SK-N-SH (cell line): ENCODE measurements around the gene NTN1. TPM values are rescaled to one million over a fixed set of nuclear protein-coding genes. Genes with fewer than 3 reads are reported as not detected.
A peak's percentile ranks its signal among the peaks of the same experiment; 100 is the strongest.

ENCODE experiments used
- CTCF ChIA-PET: fragments of 300-600, 350-600 bp; formaldehyde crosslinking; extraction: SDS; loops from one replicate; lab custom pipeline; 2021; lab: Yijun Ruan, JAX
- POLR2A ChIA-PET: fragments of 350-600 bp; sonication (Branson Sonifier 250); formaldehyde crosslinking; extraction: SDS; loops from one replicate; lab custom pipeline; 2020; ENCODE audit warnings: antibody characterized with exemption, inconsistent platforms; lab: Yijun Ruan, JAX
- DNase-seq: peaks from one replicate; pipeline ENCODE4 v3.0.0; 2012
- H2AFZ ChIP-seq: fragments of 200-600 bp; sonication (generic); 2 replicates; pipeline ENCODE4 v1.8.1; 2016; ENCODE audit warnings: antibody characterized with exemption, mild to moderate bottlenecking, low read depth
- H3F3A ChIP-seq: fragments of 200-600 bp; sonication (generic); replicated peaks from 2 replicates; pipeline ENCODE3; 2016; ENCODE audit warnings: antibody characterized with exemption, mild to moderate bottlenecking; ENCODE audit not compliant: insufficient read depth
- H3K27ac ChIP-seq, 2 experiments: fragments of 200-500 bp in 1 of 2; fragments of 200-600 bp in 1 of 2; sonication (Bioruptor generic) in 1 of 2; sonication (generic), shearing (Covaris generic) in 1 of 2; 2 replicates each; pipeline versions ENCODE4 v1.5.1 to v1.6.1; 2014 to 2016; ENCODE audit warnings: low read depth in 2 of 2, inconsistent platforms in 1 of 2, low read length in 1 of 2, mild to moderate bottlenecking in 1 of 2, mixed read lengths in 1 of 2
- H3K27me3 ChIP-seq: fragments of 200-600 bp; sonication (generic), shearing (Covaris generic); 2 replicates; pipeline ENCODE4 v1.6.1; 2016; ENCODE audit warnings: mixed run types; ENCODE audit not compliant: insufficient read depth
- H3K36me3 ChIP-seq, 2 experiments: fragments of 200-500 bp in 1 of 2; fragments of 200-600 bp in 1 of 2; sonication (Bioruptor generic) in 1 of 2; sonication (generic) in 1 of 2; replicated peaks in 1 of 2; 2 replicates each; pipeline versions ENCODE3 to v1.5.1; 2014 to 2016; ENCODE audit warnings: low read length in 1 of 2, mild to moderate bottlenecking in 1 of 2; ENCODE audit not compliant: insufficient read depth in 2 of 2, control insufficient read depth in 1 of 2
- H3K4me1 ChIP-seq, 2 experiments: fragments of 200-500 bp in 1 of 2; fragments of 200-600 bp in 1 of 2; sonication (Bioruptor generic) in 1 of 2; sonication (generic), shearing (Covaris generic) in 1 of 2; 2 replicates each; pipeline versions ENCODE4 v1.5.1 to v1.6.1; 2014 to 2016; ENCODE audit warnings: low read depth in 1 of 2, low read length in 1 of 2, mixed run types in 1 of 2; ENCODE audit not compliant: insufficient read depth in 2 of 2, control insufficient read depth in 1 of 2
- H3K4me2 ChIP-seq: fragments of 200-600 bp; sonication (generic), shearing (Covaris generic); 2 replicates; pipeline ENCODE4 v1.6.1; 2017; ENCODE audit warnings: mixed run types
- H3K4me3 ChIP-seq, 2 experiments: fragments of 200-500 bp in 1 of 2; fragments of 200-600 bp in 1 of 2; sonication (Bioruptor generic) in 1 of 2; sonication (generic), shearing (Covaris generic) in 1 of 2; 2 replicates each; pipeline versions ENCODE4 v1.5.1 to v1.8.1; 2014 to 2016; ENCODE audit warnings: low read depth in 2 of 2, inconsistent platforms in 1 of 2, low read length in 1 of 2, mild to moderate bottlenecking in 1 of 2, mixed read lengths in 1 of 2, moderate library complexity in 1 of 2
- H3K79me2 ChIP-seq: fragments of 200-600 bp; sonication (generic); 2 replicates; pipeline ENCODE4 v1.8.1; 2017; ENCODE audit warnings: mild to moderate bottlenecking; ENCODE audit not compliant: insufficient read depth
- H3K9ac ChIP-seq: fragments of 200-600 bp; sonication (generic); 2 replicates; pipeline ENCODE4 v1.6.1; 2017; ENCODE audit warnings: mixed run types
- H3K9me2 ChIP-seq: fragments of 200-600 bp; sonication (generic); 2 replicates; pipeline ENCODE4 v1.6.1; 2017; ENCODE audit warnings: mixed run types
- H3K9me3 ChIP-seq: fragments of 200-600 bp; sonication (generic); 2 replicates; pipeline ENCODE4 v1.6.1; 2017; ENCODE audit warnings: mixed run types, mild to moderate bottlenecking, moderate library complexity
- H4K20me1 ChIP-seq: fragments of 200-600 bp; sonication (generic); 2 replicates; pipeline ENCODE4 v1.6.1; 2017; ENCODE audit warnings: mild to moderate bottlenecking, mixed run types; ENCODE audit not compliant: insufficient read depth
- ELF1 ChIP-seq: IDR thresholded peaks from 2 replicates; pipeline ENCODE4 v1.4.0; 2012
- EP300 ChIP-seq, 2 experiments: IDR thresholded peaks; 2 replicates each; pipeline versions ENCODE4 v1.4.0 to v1.6.1; 2012; ENCODE audit warnings: borderline replicate concordance in 1 of 2, low read depth in 1 of 2, low read length in 1 of 2
- EZH2phosphoT487 ChIP-seq: fragments of 200-600 bp; sonication (generic); IDR thresholded peaks from 2 replicates; pipeline ENCODE4 v1.6.1; 2017; ENCODE audit warnings: low read depth, mixed run types, mild to moderate bottlenecking, antibody characterized with exemption, moderate library complexity, borderline replicate concordance
- FOSL2 ChIP-seq: IDR thresholded peaks from 2 replicates; pipeline ENCODE4 v1.4.0; 2012; ENCODE audit warnings: low read depth, mild to moderate bottlenecking, moderate library complexity, borderline replicate concordance
- FOXJ3 ChIP-seq: sonication (generic); formaldehyde crosslinking; IDR thresholded peaks from 2 replicates; pipeline ENCODE4 v1.5.1; 2020; ENCODE audit warnings: mild to moderate bottlenecking, missing genetic modification reagents
- GABPA ChIP-seq: IDR thresholded peaks from 2 replicates; pipeline ENCODE4 v1.4.0; 2012; ENCODE audit warnings: low read depth, mild to moderate bottlenecking
- GATA2 ChIP-seq: sonication (generic); formaldehyde crosslinking; IDR thresholded peaks from 2 replicates; pipeline ENCODE4 v1.5.0; 2020; ENCODE audit warnings: mild to moderate bottlenecking, missing genetic modification reagents
- JUND ChIP-seq: IDR thresholded peaks from 2 replicates; pipeline ENCODE4 v1.4.0; 2012
- MXI1 ChIP-seq: IDR thresholded peaks from 2 replicates; pipeline ENCODE4 v1.6.1; 2012; ENCODE audit warnings: mild to moderate bottlenecking, low read depth, low read length, improper control_type of control experiment
- NRF1 ChIP-seq: IDR thresholded peaks from 2 replicates; pipeline ENCODE4 v1.6.1; 2012; ENCODE audit warnings: low read depth, mild to moderate bottlenecking, low read length
- POLR2AphosphoS5 ChIP-seq: IDR thresholded peaks from 2 replicates; pipeline ENCODE4 v1.6.1; 2012; ENCODE audit warnings: low read depth, low read length
- RFX5 ChIP-seq: IDR thresholded peaks from 2 replicates; pipeline ENCODE4 v1.6.1; 2012; ENCODE audit warnings: mild to moderate bottlenecking, improper control_type of control experiment, low read length
- SIN3A ChIP-seq: IDR thresholded peaks from 2 replicates; pipeline ENCODE4 v1.6.1; 2012; ENCODE audit warnings: low read depth, mild to moderate bottlenecking, low read length, moderate library complexity, borderline replicate concordance
- TCF12 ChIP-seq: IDR thresholded peaks from 2 replicates; pipeline ENCODE4 v1.4.0; 2012
- whole genome bisulfite sequencing: methylation state at CpG from one replicate; pipeline ENCODE4 v1.1.6; 2017; ENCODE audit warnings: low lambda C conversion rate; 5-methylcytosine and 5-hydroxymethylcytosine counted together
- polyA plus RNA-seq, 3 experiments: library from polyadenylated mRNA; depleted of rRNA; stranded (reverse); fragments of >200 nt; gene quantifications; 2 replicates each; pipeline ENCODE4 v1.2.3, GENCODE V29; 2012
- TF ChIP-seq, protein P1 (sequence below): fragments of 200-600 bp; sonication (generic); IDR thresholded peaks from 2 replicates; pipeline ENCODE4 v1.6.1; 2017; ENCODE audit warnings: antibody characterized with exemption, mild to moderate bottlenecking, moderate library complexity
- TF ChIP-seq, protein P2 (sequence below): fragments of 150-350 bp; IDR thresholded peaks from 2 replicates; pipeline ENCODE4 v1.6.1; 2017; ENCODE audit warnings: antibody characterized with exemption, low read length, low read depth, borderline replicate concordance

NTN1 gene
- polyA plus RNA-seq, 1 of the 3 experiments (the other 2 are of a cell fraction), result 0.05 TPM

DNA sequence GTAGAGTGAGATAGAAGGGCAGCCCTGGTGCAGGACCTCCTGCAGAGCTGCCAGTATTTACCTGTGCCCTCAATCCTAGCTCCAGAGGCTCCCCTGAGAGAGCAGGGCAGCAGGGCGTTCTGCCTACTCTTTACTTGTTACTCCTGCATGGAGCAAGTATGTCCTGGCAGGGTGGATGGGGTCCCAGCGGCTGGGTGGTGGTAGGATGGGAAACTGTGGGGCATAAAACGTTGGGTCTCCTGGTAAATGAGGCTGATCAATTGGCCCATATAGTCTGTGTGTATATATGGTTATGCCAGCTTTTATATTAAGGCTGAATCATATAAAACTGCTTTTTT is 192.0 kb downstream of the NTN1 start:
- no peak for DNase-seq
- H2AFZ ChIP-seq, result no peak overlapping the region
- no peaks in the 10 kb centered on the region for H3K79me2 ChIP-seq
- POLR2A ChIA-PET, result no interaction called here
- no peak overlapping the region for H3K4me3 ChIP-seq
- no peaks in the 10 kb centered on the region for H3K27me3 ChIP-seq
- 24% methylated on average over 3 of the region's 3 CpGs for WGBS
- H3K4me1 ChIP-seq, result peaks cover 0 to 13% of the 10 kb centered on the region in 2 experiments; a peak in 2 of 4 replicates
- no peaks in the 10 kb centered on the region for H3F3A ChIP-seq
- TF ChIP-seq EP300 (IDR thresholded peaks at IDR 0.05; ENCODE audit: borderline replicate concordance in 1 of 2, low read depth in 1 of 2, low read length in 1 of 2) (no peak), NRF1 (no peak), FOXJ3 (CRISPR knock-in tag) (no peak), GABPA (no peak), ELF1 (no peak), EZH2phosphoT487 (no peak), TCF12 (no peak)
- TF ChIP-seq, all 33 proteins: peak for 0
- no peak overlapping the region for H3K4me2 ChIP-seq
- H4K20me1 ChIP-seq, result no peaks in the 10 kb centered on the region
- H3K27ac ChIP-seq, result no peak overlapping the region
- no peaks in the 10 kb centered on the region for H3K36me3 ChIP-seq
- no peak overlapping the region for H3K9ac ChIP-seq
- peaks cover 12% of the 10 kb centered on the region; the same call in 1 of the 2 replicates for H3K9me3 ChIP-seq
- CTCF ChIA-PET, result interaction anchor here (0.6 kb wide), 1 partner anchor 59 kb away, joined by 3 read pairs; no protein-coding TSS in a partner anchor
- no peaks in the 10 kb centered on the region for H3K9me2 ChIP-seq

DNA sequence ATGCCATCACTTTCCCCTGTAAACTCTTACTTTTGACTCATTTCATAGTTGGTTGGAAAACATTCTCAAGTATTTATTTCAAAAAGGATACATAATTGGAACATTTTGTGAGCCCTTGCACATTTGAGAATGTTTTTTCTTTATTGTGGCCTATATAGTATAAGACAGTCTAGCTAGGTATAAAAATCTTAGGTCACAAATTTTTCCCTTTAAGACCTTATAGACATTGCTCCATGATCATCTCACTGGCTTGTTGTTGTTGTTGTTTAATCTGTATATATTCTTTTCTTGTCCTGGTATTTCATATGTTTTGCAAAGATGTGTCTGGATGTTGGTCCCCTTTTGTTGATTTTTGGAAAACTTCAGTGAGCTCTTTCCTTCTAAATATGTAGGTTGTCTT is 194.2 kb downstream of the NTN1 start:
- no peaks in the 10 kb centered on the region for H3F3A ChIP-seq
- no peak overlapping the region for H3K4me3 ChIP-seq
- peaks cover 0 to 14% of the 10 kb centered on the region in 2 experiments; a peak in 2 of 4 replicates for H3K4me1 ChIP-seq
- H3K9me2 ChIP-seq, result no peaks in the 10 kb centered on the region
- no peak overlapping the region for H3K27ac ChIP-seq
- H3K36me3 ChIP-seq, result no peaks in the 10 kb centered on the region
- no peak overlapping the region for H3K9ac ChIP-seq
- ChIA-PET CTCF (interaction anchor here (0.7 to 1.0 kb wide), 2 partner anchors 76 to 371 kb away, joined by 3 read pairs; no protein-coding TSS in a partner anchor), POLR2A (no interaction called here)
- peaks cover 12% of the 10 kb centered on the region; the same call in 1 of the 2 replicates for H3K9me3 ChIP-seq
- H3K4me2 ChIP-seq, result no peak overlapping the region
- no peak for DNase-seq
- no peak overlapping the region for H2AFZ ChIP-seq
- TF ChIP-seq MXI1 (no peak), RFX5 (no peak), EZH2phosphoT487 (no peak), SIN3A (no peak)
- TF ChIP-seq, all 33 proteins: peak for 0
- H4K20me1 ChIP-seq, result no peaks in the 10 kb centered on the region
- no peaks in the 10 kb centered on the region for H3K27me3 ChIP-seq
- no peaks in the 10 kb centered on the region for H3K79me2 ChIP-seq

DNA sequence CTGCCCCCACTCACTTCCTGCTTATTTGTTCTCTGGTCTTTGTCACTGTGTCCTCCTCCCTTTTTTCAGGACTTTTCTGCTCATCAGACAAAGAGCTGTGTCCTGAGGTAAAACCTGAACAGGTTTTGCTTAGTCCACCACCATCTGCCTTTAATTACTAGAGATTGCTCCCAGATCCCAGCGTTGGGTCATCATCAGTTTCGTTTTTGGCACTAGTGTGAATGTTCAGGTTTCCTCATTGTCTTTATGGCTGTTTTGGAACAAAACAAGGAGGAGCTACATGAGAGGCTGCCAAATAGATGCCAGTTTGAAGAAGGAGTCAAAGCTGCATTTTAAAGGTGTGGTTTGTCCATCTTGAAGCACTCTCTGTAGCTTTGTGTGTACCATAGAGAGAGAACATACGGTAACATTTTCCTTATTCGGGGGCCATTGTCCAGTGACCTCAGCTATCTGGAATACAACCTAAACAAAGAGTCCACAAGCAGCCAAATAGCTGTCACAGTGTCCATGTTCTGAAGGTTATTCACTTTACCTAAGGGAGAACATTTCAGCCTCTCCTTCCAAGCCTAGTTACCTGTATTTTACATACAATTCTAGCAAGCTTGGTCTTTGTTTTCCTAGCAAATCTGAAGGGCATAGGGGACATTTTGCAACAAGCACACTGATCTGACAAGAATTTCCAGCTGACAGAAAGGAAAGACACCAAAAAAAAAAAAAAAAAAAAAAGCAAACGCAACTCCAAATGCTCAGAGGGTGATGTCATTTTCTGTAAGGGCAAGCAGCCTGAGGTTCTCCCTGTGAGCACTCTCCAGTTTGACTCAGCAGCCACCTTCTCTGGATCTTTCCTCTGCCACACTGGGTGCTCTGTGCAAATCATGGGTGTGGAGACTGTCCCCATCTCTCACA is 196.1 kb downstream of the NTN1 start:
- H3K9ac ChIP-seq, result no peak overlapping the region
- H3K4me1 ChIP-seq, result peaks cover 0 to 14% of the 10 kb centered on the region in 2 experiments; a peak in 2 of 4 replicates
- H3K9me2 ChIP-seq, result no peaks in the 10 kb centered on the region
- CTCF ChIA-PET, result interaction anchor here (0.8 kb wide), 1 partner anchor 75 kb away, joined by 3 read pairs; no protein-coding TSS in a partner anchor
- H3K27me3 ChIP-seq, result no peaks in the 10 kb centered on the region
- H2AFZ ChIP-seq, result no peak overlapping the region
- DNase-seq, result peak; percentile 63
- TF ChIP-seq, protein P1, sequence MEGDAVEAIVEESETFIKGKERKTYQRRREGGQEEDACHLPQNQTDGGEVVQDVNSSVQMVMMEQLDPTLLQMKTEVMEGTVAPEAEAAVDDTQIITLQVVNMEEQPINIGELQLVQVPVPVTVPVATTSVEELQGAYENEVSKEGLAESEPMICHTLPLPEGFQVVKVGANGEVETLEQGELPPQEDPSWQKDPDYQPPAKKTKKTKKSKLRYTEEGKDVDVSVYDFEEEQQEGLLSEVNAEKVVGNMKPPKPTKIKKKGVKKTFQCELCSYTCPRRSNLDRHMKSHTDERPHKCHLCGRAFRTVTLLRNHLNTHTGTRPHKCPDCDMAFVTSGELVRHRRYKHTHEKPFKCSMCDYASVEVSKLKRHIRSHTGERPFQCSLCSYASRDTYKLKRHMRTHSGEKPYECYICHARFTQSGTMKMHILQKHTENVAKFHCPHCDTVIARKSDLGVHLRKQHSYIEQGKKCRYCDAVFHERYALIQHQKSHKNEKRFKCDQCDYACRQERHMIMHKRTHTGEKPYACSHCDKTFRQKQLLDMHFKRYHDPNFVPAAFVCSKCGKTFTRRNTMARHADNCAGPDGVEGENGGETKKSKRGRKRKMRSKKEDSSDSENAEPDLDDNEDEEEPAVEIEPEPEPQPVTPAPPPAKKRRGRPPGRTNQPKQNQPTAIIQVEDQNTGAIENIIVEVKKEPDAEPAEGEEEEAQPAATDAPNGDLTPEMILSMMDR, result no peak
- TF ChIP-seq POLR2AphosphoS5 (no peak), TCF12 (peak; percentile 56; the same call in 1 of the 2 replicates), GATA2 (CRISPR knock-in tag) (peak; percentile 23; the same call in 1 of the 2 replicates), GABPA (no peak), JUND (no peak), FOSL2 (no peak)
- TF ChIP-seq, protein P2, sequence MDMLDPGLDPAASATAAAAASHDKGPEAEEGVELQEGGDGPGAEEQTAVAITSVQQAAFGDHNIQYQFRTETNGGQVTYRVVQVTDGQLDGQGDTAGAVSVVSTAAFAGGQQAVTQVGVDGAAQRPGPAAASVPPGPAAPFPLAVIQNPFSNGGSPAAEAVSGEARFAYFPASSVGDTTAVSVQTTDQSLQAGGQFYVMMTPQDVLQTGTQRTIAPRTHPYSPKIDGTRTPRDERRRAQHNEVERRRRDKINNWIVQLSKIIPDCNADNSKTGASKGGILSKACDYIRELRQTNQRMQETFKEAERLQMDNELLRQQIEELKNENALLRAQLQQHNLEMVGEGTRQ, result no peak
- TF ChIP-seq, all 33 proteins: peak for 2
- H3K4me2 ChIP-seq, result no peak overlapping the region
- WGBS, result 27% methylated on average over 5 of the region's 5 CpGs
- POLR2A ChIA-PET, result no interaction called here
- peak overlapping the region in 1 of 2 experiments; percentile 63; a peak in 2 of 4 replicates for H3K27ac ChIP-seq
- H3F3A ChIP-seq, result no peaks in the 10 kb centered on the region
- peaks cover 12% of the 10 kb centered on the region; the same call in 1 of the 2 replicates for H3K9me3 ChIP-seq
- H3K4me3 ChIP-seq, result no peak overlapping the region
- no peaks in the 10 kb centered on the region for H3K36me3 ChIP-seq
- no peaks in the 10 kb centered on the region for H3K79me2 ChIP-seq
- H4K20me1 ChIP-seq, result no peaks in the 10 kb centered on the region
